Esophagus squamous epithelium (tissue), 4 donors: ENCODE data around the gene APBA2.

ENCODE experiments used
- CTCF ChIP-seq, 6 experiments: fragments of 450-650 bp in 4 of 6; fragments of 200-600 bp in 2 of 6; sonication (generic) in 2 of 6; IDR thresholded peaks; one replicate each; pipeline ENCODE4 v1.5.1; 2016 to 2019; ENCODE audit warnings: antibody characterized with exemption in 6 of 6, mild to moderate bottlenecking in 4 of 6, moderate library complexity in 4 of 6
- POLR2A ChIP-seq, 4 donors: fragments of 450-650 bp; IDR thresholded peaks; one replicate each; pipeline ENCODE4 v1.6.1; 2017; ENCODE audit warnings: antibody characterized with exemption in 4 of 4, mild to moderate bottlenecking in 4 of 4, moderate library complexity in 3 of 4

GRCh38 chr15:28993720-28994053 is 107.9 kb downstream of the APBA2 start:
- TF ChIP-seq CTCF (IDR thresholded peaks at IDR 0.05) (no peak), POLR2A (IDR thresholded peaks at IDR 0.05) (no peak)
